Coronary artery (tissue), 2 donors: ENCODE data around the gene BTBD7.

Experiments used
- DNase-seq: peaks from one replicate; pipeline ENCODE4 v3.0.0-alpha.2; 2017; ENCODE audit warnings: low spot score
- H3K27ac ChIP-seq, 2 donors: fragments of 200-600 bp; sonication (generic); one replicate each; pipeline ENCODE4 v1.5.1; 2016 to 2019
- H3K4me3 ChIP-seq: fragments of 200-600 bp; sonication (generic); 2 replicates; pipeline ENCODE4 v1.5.1; 2016; ENCODE audit warnings: mild to moderate bottlenecking, moderate library complexity
- TF ChIP-seq, protein P1 (sequence below): fragments of 200-600 bp; sonication (generic); IDR thresholded peaks from one replicate; pipeline ENCODE4 v1.5.1; 2019; ENCODE audit warnings: antibody characterized with exemption

The BTBD7 gene

DNA sequence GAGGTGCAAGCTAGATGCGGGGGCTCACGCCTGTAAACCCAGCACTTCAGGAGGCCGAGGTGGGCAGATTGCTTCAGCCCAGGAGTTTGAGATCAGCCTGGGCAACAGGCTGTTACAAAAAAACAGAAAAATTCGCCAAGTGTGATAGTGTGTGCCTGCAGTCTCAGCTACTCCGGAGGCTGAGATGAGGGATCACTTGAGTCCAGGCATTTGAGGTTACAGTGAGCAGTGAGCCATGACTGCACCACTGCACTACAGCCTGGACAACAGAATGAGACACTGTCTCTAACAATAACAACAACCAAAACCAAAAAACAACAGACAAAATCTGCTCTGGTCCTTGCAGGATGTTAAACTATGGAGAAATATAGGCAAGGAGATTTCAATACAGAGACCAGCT is 13.9 kb downstream of the BTBD7 start:
- H3K27ac ChIP-seq: no peak overlapping the region

DNA sequence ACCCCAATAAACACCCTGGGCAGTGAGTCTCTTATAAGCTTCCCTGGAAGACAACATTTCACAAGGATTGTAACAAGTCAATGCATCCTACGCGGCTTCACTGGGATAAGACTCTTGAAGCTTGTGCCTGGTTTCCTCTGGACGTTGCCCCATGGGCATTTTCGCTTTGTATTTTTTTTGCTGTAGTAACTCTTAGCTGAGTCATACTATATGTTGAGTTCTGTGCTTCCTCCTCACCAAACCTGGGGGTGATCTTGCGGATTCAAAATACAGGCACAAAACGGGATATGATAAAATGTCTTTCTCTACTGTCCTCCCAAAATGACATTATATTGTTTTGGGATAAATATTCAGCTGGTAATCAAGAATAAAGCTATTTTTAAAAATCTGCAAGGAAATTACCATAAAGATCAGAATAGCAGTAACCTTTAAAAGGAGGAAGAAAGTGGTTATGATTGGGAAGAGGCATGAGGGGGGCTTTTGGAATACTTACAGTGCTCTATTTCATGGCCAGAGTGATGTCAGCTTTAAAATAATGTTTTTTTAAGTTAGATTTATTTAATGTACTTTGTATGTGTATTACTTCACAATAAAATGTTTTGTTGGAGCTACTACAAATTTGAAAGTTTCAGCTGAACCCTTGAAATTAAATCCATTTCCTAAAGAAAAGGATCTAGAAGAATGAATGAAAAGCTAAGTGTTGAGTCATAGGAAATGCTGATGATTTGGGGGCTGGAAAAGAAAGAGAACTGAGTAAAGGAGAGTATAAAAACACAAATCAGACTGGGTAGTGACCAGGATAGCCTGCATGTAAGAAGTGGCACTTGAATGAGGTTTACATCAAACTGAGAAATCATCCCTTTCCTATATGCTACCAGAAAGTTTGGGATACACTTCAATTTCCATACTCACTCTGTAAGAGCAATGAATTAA is 14.7 kb downstream of the BTBD7 start:
- DNase-seq: no peak
- no peak overlapping the region for H3K27ac ChIP-seq
- TF ChIP-seq, protein P1, sequence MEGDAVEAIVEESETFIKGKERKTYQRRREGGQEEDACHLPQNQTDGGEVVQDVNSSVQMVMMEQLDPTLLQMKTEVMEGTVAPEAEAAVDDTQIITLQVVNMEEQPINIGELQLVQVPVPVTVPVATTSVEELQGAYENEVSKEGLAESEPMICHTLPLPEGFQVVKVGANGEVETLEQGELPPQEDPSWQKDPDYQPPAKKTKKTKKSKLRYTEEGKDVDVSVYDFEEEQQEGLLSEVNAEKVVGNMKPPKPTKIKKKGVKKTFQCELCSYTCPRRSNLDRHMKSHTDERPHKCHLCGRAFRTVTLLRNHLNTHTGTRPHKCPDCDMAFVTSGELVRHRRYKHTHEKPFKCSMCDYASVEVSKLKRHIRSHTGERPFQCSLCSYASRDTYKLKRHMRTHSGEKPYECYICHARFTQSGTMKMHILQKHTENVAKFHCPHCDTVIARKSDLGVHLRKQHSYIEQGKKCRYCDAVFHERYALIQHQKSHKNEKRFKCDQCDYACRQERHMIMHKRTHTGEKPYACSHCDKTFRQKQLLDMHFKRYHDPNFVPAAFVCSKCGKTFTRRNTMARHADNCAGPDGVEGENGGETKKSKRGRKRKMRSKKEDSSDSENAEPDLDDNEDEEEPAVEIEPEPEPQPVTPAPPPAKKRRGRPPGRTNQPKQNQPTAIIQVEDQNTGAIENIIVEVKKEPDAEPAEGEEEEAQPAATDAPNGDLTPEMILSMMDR: no peak
- no peak overlapping the region for H3K4me3 ChIP-seq

More for the DNA sequence above, 13.9 kb downstream of the BTBD7 start:
- no peak for DNase-seq
- no peak overlapping the region for H3K4me3 ChIP-seq
- TF ChIP-seq, protein P1: no peak

DNA sequence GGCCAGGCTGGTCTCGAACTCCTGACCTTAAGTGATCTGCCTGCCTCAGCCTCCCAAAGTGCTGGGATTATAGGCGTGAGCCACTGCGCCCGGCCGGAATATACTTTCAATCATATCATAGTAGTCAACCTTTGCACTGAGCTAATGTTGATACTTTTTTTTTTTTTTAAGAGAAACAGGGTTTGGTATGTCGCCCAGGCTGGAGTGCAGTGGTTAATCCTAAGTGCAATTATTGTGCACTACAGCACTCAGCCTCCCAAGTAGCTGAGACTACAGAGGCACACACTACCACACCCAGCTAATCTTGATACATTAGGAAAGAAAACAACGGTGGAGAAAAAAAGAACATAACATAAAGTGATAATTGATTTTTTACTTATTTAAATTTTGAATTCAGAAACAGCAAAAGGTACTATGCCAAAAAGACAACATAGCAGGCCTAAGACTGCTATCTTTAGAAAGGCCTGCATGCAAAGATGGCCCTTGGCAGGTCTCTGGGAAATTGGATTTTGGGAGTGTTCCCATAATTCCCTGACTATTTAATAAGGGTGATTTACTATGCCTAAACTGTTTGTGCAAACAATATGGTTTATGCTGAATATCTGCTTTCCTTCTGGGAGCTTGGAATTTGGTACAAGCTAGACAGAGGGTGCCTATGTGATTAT is 15.5 kb downstream of the BTBD7 start:
- DNase-seq: no peak
- TF ChIP-seq, protein P1: no peak
- H3K27ac ChIP-seq: no peak overlapping the region
- H3K4me3 ChIP-seq: no peak overlapping the region

DNA sequence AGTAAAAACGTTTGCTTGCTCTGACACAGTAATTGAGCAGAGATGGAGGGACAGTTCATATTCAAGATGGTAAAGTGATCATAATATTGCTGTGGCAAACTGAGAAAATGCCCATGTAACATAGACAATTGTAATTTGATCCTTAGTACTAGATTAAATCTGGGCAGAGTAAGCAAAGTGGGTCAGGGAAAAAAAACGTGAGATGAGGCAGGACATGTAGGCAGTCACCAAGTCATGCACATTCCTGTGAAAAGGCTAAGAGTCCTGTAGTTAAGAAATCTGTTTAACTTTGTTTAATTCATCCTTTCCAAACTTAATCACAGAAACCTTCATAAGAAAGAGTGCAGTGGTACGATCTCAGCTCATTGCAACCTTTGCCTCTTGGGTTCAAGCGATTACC is 16.1 kb downstream of the BTBD7 start:
- Histone ChIP-seq H3K27ac (no peak overlapping the region), H3K4me3 (no peak overlapping the region)
- TF ChIP-seq, protein P1: no peak
- DNase-seq: no peak

DNA sequence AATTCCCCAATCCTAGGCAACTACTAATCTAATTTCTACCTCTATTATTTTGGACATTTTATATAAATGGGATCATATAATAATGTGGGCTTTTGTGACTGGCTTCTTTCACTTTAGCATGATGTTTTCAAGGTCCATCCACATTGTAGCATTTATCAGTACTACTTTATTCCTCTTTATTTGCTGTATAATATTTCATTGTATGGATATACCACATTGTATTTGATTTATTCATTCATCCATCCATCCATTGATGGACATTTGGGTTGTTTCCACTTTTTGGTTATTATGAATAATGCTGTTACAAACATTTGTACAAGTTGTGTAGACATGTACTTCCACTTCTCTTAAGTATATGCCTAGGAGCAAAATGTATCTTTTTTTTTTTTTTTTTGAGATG is 17.3 kb downstream of the BTBD7 start:
- Histone ChIP-seq H3K4me3 (no peak overlapping the region), H3K27ac (no peak overlapping the region)
- DNase-seq: no peak
- TF ChIP-seq, protein P1: no peak

DNA sequence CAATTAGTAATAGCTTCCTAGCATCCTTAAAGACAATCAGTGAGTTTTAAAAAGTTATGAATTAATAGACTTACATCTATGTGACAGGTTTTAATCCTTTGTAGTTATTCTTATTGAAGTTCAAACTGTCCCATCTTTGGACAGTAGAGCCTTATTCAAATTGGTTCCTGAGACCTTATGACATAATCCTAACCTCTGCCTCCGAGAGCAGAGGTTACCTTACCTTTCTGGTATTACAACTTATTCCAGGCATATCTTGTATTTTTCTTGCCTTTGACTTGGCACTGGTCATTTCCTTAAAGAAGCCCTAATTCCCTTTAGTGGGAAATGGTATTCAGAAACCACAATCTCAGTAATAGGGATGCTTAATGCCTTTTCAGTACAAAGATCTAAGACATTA is 21.8 kb downstream of the BTBD7 start:
- H3K4me3 ChIP-seq: no peak overlapping the region
- TF ChIP-seq, protein P1: no peak
- no peak overlapping the region for H3K27ac ChIP-seq
- DNase-seq: no peak
